Esophagus muscularis mucosa (tissue), 4 donors: ENCODE data around the gene KRT33A. TPM values are rescaled to one million over a fixed set of nuclear protein-coding genes. Genes with fewer than 3 reads are reported as not detected.
A peak's percentile ranks its signal among the peaks of the same experiment; 100 is the strongest.

Experiments used
- DNase-seq: peaks from one replicate; pipeline ENCODE4 v3.0.0-alpha.2; 2017; ENCODE audit errors: extremely low spot score
- H3K27ac ChIP-seq, 4 donors: fragments of 200-600 bp; sonication (generic); replicated peaks in 1 of 4; 1 replicate in 3 of 4; 2 replicates in 1 of 4; pipeline ENCODE4 v1.5.1; 2016 to 2019; ENCODE audit warnings: mild to moderate bottlenecking in 1 of 4
- H3K27me3 ChIP-seq, 4 donors: fragments of 200-600 bp; sonication (generic); one replicate each; pipeline versions ENCODE4 v1.5.1 to v1.6.0; 2016 to 2019
- H3K36me3 ChIP-seq, 4 donors: fragments of 200-600 bp; sonication (generic); one replicate each; pipeline ENCODE4 v1.5.1; 2016 to 2019
- H3K4me1 ChIP-seq, 4 donors: fragments of 200-600 bp; sonication (generic); one replicate each; pipeline ENCODE4 v1.5.1; 2016 to 2019
- H3K4me3 ChIP-seq, 4 donors: fragments of 200-600 bp; sonication (generic); 1 replicate in 2 of 4; 2 replicates in 2 of 4; pipeline ENCODE4 v1.5.1; 2016 to 2019; ENCODE audit warnings: mild to moderate bottlenecking in 4 of 4, moderate library complexity in 1 of 4
- H3K9me3 ChIP-seq, 4 donors: fragments of 200-600 bp; sonication (generic); 1 replicate in 3 of 4; 2 replicates in 1 of 4; pipeline ENCODE4 v1.5.1; 2016 to 2019
- CTCF ChIP-seq, 3 experiments: fragments of 200-600 bp in 2 of 3; fragments of 450-650 bp in 1 of 3; sonication (generic) in 2 of 3; IDR thresholded peaks; one replicate each; pipeline ENCODE4 v1.5.1; 2017 to 2019; ENCODE audit warnings: antibody characterized with exemption in 3 of 3, mild to moderate bottlenecking in 2 of 3, moderate library complexity in 1 of 3
- EP300 ChIP-seq: sonication (generic); formaldehyde crosslinking; IDR thresholded peaks from one replicate; pipeline ENCODE4 v1.6.1; 2017; ENCODE audit warnings: antibody characterized with exemption
- POLR2A ChIP-seq: fragments of 450-650 bp; IDR thresholded peaks from one replicate; pipeline ENCODE4 v1.6.1; 2017; ENCODE audit warnings: antibody characterized with exemption, moderate library complexity, mild to moderate bottlenecking, low read depth
- POLR2AphosphoS5 ChIP-seq, 2 donors: sonication (generic); formaldehyde crosslinking; IDR thresholded peaks; one replicate each; pipeline ENCODE4 v1.6.1; 2017; ENCODE audit warnings: antibody characterized with exemption in 2 of 2
- WGBS: methylation state at CpG from one replicate; pipeline ENCODE4 v1.1.5; 2018; 5-methylcytosine and 5-hydroxymethylcytosine counted together
- intact Hi-C: fragments of 100-400 bp; cut with DNase I; formaldehyde crosslinking; loops from one replicate; pipeline ENCODE4 v1.15.1; 2023
- total RNA-seq, 4 donors: library from RNA; depleted of rRNA; stranded (reverse); fragments of >200 nt; gene quantifications; one replicate each; pipeline versions ENCODE4 v1.1.0 to v1.2.1, GENCODE V29; 2016

Gene KRT33A
- total RNA-seq, 4 donors from 2014 or later, result not detected

- 90% methylated on average over 1 of the region's 1 CpG for WGBS
- H3K9me3 ChIP-seq, result no peaks in the 10 kb centered on the region
- intact Hi-C loops, result no loop called here
- H3K27me3 ChIP-seq, result no peaks in the 10 kb centered on the region
- peaks cover 0 to 5% (median 0%) of the 10 kb centered on the region in 4 donors for H3K4me1 ChIP-seq
- H3K27ac ChIP-seq, result no peak overlapping the region
- TF ChIP-seq POLR2AphosphoS5 (IDR thresholded peaks at IDR 0.05), result no peak
- no peak for TF ChIP-seq POLR2A
- no peak for TF ChIP-seq CTCF (IDR thresholded peaks at IDR 0.05)
- no peak for TF ChIP-seq EP300
- peak; percentile 45 for DNase-seq
- H3K4me3 ChIP-seq, result no peak overlapping the region
- no peaks in the 10 kb centered on the region for H3K36me3 ChIP-seq
Observed at GRCh38 chr17:41335747-41336146, 14.9 kb downstream of the KRT33A start.

DNA sequence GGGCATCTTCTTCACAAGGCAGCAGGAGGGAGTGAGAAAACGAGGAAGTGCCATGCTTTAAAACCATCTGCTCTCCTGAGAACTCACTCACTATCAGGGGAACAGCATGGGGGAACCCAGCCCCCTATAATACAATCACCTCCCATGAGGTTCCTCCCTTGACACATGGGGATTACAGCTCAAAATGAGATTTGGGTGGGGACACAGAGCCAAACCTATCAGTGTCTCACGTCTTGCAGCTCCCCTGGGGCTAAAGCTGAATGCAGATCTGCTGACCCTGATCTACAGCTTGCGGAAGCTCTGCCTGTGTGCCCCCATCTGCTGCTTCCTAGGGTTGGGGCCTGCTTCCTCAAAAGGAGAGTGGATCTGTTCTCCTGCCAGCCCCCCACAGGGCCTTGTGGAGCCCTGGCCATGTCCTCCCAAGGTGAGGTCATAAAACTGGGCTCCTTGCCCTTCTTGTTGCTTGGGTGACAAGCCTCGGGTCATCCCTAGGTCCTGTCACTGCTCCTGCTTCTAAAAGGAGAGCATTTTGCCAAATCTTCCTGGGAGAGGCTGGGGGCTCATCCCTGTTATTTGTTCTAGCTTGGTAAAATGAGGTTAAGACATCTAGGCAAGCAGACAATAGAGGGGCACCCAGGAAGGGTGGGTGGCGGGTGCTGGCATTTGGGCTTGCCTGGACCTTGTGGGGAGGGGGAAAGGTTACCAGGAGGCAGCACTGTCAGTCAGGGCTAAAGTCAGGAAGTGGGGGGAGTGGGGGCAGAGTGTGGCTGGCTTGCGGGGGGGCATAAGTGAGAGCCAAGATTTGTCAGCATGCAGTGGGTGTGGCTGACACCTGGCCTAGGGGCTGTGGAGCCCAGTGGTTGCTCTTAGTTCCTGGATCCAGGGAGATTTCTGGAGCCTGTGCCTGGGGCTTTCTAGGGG, 16.0 kb downstream of the KRT33A start:
- TF ChIP-seq EP300 (no peak), POLR2A (no peak), POLR2AphosphoS5 (IDR thresholded peaks at IDR 0.05) (no peak), CTCF (IDR thresholded peaks at IDR 0.05) (no peak)
- intact Hi-C loops, result no loop called here

DNA sequence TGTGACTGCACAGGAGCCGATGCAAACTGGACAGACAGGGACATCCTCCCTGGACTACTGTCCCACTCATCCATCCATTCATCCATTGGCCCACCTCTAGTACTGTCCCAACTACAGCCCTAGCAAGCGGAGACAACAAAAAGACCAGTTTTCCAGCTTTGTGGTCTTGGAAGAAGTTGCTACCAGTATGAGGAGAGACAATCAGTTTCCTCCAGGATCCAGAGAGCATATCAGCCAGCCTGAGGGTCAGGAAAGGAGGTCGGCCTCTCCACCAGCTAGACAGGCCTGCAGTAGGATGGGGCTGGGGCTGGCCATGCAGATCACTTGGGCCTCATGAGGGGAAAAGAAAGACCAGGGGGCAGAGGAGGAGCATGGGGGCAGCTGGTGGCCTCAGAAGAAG, 16.8 kb downstream of the KRT33A start:
- no peaks in the 10 kb centered on the region for H3K36me3 ChIP-seq
- H3K27ac ChIP-seq, result no peak overlapping the region
- no peak overlapping the region for H3K4me3 ChIP-seq
- no peaks in the 10 kb centered on the region for H3K9me3 ChIP-seq
- TF ChIP-seq POLR2AphosphoS5 (IDR thresholded peaks at IDR 0.05) (no peak), CTCF (IDR thresholded peaks at IDR 0.05) (no peak), EP300 (no peak), POLR2A (no peak)
- H3K27me3 ChIP-seq, result no peaks in the 10 kb centered on the region
- peak; percentile 64 for DNase-seq
- 85% methylated on average over 3 of the region's 3 CpGs for WGBS
- intact Hi-C loops, result no loop called here
- H3K4me1 ChIP-seq, result no peaks in the 10 kb centered on the region

More for the DNA sequence above, 16.0 kb downstream of the KRT33A start:
- DNase-seq, result peak; percentile 50
- no peaks in the 10 kb centered on the region for H3K27me3 ChIP-seq
- H3K27ac ChIP-seq, result no peak overlapping the region
- H3K9me3 ChIP-seq, result no peaks in the 10 kb centered on the region
- no peaks in the 10 kb centered on the region for H3K36me3 ChIP-seq
- no peak overlapping the region for H3K4me3 ChIP-seq
- 77% methylated on average over 4 of the region's 6 CpGs for WGBS
- peaks cover 0 to 5% (median 0%) of the 10 kb centered on the region in 4 donors for H3K4me1 ChIP-seq

GRCh38 chr17:41333098-41333497, 17.5 kb downstream of the KRT33A start:
- Histone ChIP-seq H3K27me3 (no peaks in the 10 kb centered on the region), H3K27ac (no peak overlapping the region), H3K4me3 (no peak overlapping the region), H3K36me3 (no peaks in the 10 kb centered on the region), H3K9me3 (no peaks in the 10 kb centered on the region), H3K4me1 (no peaks in the 10 kb centered on the region)
- intact Hi-C loops, result no loop called here
- 97% methylated on average over 4 of the region's 5 CpGs for WGBS
- DNase-seq, result no peak
- TF ChIP-seq CTCF (IDR thresholded peaks at IDR 0.05) (no peak), POLR2A (no peak), POLR2AphosphoS5 (IDR thresholded peaks at IDR 0.05) (no peak), EP300 (no peak)
